ENCODE data around the gene TEKTIP1.
"Not testable (repeated sequence)": the region's sequence is repeated elsewhere in the genome, so short reads cannot be mapped to it uniquely, and the experiment has no call there.

The TEKTIP1 gene

GRCh38 chr19:3556423-3556977 lies 17.5 kb downstream of the TEKTIP1 start:
- in situ Hi-C loops (cut with MboI; ENCODE audit: low sequenced_read_pairs) = no loop called here

DNA sequence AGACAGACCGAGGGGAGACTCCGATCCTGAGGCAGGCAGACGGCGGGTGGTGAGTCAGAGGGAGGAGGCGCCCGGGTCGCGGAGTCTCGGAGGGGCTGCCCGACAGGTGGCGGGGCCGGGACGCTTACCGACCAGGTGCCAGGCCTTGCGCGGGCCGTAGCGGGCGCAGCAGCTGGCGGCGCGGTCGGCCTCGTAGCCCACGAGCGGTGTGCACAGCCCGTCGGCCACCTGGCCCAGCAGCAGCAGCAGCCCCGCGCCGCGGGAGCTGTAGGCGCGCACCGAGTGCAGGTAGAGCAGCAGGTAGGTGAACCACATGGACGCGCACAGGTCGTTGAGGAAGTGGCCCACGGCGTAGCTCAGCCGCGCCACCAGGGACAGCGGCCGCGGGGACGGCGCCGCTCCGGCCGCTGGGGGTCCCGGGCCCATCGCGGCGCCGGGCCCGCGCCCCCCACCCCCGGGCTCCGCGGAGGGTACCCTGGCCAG lies 18.0 kb downstream of the TEKTIP1 start:
- in situ Hi-C loops (cut with MboI; ENCODE audit: low sequenced_read_pairs) = no loop called here

- in situ Hi-C loops (cut with MboI; ENCODE audit: low sequenced_read_pairs) = no loop called here
Measured at GRCh38 chr19:3557461-3558248, 18.7 kb downstream of the TEKTIP1 start, which contains the start of gene MFSD12. TSS of gene MFSD12 (minus strand) at chr19:3557586. CDS start at chr19:3557403, 183 bp downstream.

- in situ Hi-C loops (cut with MboI; ENCODE audit: low sequenced_read_pairs) = no loop called here
Measured at GRCh38 chr19:3563709-3564524, 24.9 kb downstream of the TEKTIP1 start.

- in situ Hi-C loops (cut with MboI; ENCODE audit: low sequenced_read_pairs) = no loop called here
Measured at GRCh38 chr19:3565139-3565538, 26.2 kb downstream of the TEKTIP1 start.

GRCh38 chr19:3570042-3570441 lies 31.1 kb downstream of the TEKTIP1 start:
- in situ Hi-C loops (cut with MboI; ENCODE audit: low sequenced_read_pairs) = not testable (repeated sequence)

- in situ Hi-C loops (cut with MboI; ENCODE audit: low sequenced_read_pairs) = no loop called here
Measured at GRCh38 chr19:3570606-3571011, 31.6 kb downstream of the TEKTIP1 start.

- in situ Hi-C loops (cut with MboI; ENCODE audit: low sequenced_read_pairs) = no loop called here
Measured at GRCh38 chr19:3572132-3572854, 33.3 kb downstream of the TEKTIP1 start.

GRCh38 chr19:3572855-3573161 lies 33.8 kb downstream of the TEKTIP1 start, which contains the start of gene HMG20B:
TSS of gene HMG20B (plus strand) at chr19:3572944. CDS start at chr19:3573310, 366 bp downstream.
- in situ Hi-C loops (cut with MboI; ENCODE audit: low sequenced_read_pairs) = no loop called here

- in situ Hi-C loops (cut with MboI; ENCODE audit: low sequenced_read_pairs) = no loop called here
Measured at GRCh38 chr19:3573162-3573857, 34.3 kb downstream of the TEKTIP1 start.

DNA sequence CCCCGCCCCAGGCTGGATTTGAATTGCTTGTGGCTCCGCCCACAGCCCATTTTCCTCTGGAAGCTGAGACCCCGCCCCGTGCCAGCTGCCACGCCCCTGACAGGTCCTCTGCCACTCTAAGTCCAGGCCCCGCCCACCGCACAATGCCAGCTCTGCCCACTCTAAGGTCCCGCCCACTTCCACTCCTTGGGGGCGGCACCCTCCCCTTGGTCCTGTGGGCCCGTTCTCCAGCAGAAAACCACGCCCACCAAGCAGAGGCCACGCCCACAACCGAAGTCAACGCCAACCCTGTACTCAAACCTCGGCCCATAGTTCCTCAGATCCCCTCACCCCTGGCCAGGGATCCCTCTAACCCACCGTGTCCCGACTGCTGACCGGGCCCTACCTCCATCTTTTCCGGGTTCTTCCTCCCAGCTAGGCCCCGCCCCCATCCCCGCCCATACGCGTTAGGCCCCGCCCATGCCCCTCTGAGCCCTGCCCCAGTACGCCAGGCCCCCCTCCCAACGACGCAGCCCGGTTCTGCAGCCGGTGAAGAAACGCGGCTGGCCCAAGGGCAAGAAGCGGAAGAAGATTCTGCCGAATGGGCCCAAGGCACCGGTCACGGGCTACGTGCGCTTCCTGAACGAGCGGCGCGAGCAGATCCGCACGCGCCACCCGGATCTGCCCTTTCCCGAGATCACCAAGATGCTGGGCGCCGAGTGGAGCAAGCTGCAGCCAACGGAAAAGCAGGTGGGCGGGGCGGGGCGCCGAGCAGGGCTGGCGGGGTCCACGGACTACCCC lies 35.1 kb downstream of the TEKTIP1 start:
- in situ Hi-C loops (cut with MboI; ENCODE audit: low sequenced_read_pairs) = no loop called here

- in situ Hi-C loops (cut with MboI; ENCODE audit: low sequenced_read_pairs) = no loop called here
Measured at GRCh38 chr19:3575260-3575741, 36.3 kb downstream of the TEKTIP1 start.

GRCh38 chr19:3575949-3576673 lies 37.1 kb downstream of the TEKTIP1 start:
- in situ Hi-C loops (cut with MboI; ENCODE audit: low sequenced_read_pairs) = no loop called here

DNA sequence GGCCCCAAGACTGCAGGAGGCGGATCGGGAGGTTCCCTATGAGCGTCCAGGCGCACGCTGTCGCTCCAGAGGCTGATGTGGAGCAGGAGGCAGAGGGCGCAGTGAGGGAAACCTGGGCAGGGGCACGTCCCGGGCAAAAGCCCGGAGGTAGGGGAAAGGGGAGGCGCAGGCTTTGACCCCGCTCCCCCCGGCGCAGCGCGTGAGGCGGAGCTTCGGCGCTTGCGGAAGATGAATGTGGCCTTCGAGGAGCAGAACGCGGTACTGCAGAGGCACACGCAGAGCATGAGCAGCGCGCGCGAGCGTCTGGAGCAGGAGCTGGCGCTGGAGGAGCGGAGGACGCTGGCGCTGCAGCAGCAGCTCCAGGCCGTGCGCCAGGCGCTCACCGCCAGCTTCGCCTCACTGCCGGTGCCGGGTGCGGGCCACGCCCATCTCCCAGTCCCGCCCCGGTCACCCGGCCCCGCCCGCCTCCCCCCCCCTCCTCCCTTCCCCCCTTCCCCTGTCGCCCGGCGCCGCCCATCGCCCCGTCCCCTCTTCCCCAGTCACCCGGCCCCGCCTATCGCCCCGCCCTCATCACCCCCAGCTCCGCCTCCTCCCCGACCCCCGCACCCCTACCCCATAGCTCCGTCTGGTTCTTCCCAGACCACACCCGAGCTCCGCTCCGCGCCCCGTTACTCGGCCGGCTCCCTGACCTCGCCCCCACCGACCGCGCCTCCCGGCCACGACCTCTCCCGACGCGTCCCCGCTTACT lies 37.9 kb downstream of the TEKTIP1 start:
- in situ Hi-C loops (cut with MboI; ENCODE audit: low sequenced_read_pairs) = no loop called here

- in situ Hi-C loops (cut with MboI; ENCODE audit: low sequenced_read_pairs) = no loop called here
Measured at GRCh38 chr19:3577723-3578344, 38.9 kb downstream of the TEKTIP1 start.

GRCh38 chr19:3578390-3578789 lies 39.4 kb downstream of the TEKTIP1 start:
- in situ Hi-C loops (cut with MboI; ENCODE audit: low sequenced_read_pairs) = no loop called here

- in situ Hi-C loops (cut with MboI; ENCODE audit: low sequenced_read_pairs) = no loop called here
Measured at GRCh38 chr19:3580156-3580934, 41.4 kb downstream of the TEKTIP1 start.
